Stimulated activated CD8-positive, alpha-beta memory T cell treated with anti-CD3 and anti-CD28 coated beads, Interleukin-7, amount 100 ng/mL, for 24 hours (primary cell): ENCODE data around the gene SLC36A2.

Source experiments
- DNase-seq: peaks from one replicate; pipeline ENCODE4 v3.0.0-alpha.2; 2020; ENCODE audit warnings: low read depth

Gene SLC36A2

DNA sequence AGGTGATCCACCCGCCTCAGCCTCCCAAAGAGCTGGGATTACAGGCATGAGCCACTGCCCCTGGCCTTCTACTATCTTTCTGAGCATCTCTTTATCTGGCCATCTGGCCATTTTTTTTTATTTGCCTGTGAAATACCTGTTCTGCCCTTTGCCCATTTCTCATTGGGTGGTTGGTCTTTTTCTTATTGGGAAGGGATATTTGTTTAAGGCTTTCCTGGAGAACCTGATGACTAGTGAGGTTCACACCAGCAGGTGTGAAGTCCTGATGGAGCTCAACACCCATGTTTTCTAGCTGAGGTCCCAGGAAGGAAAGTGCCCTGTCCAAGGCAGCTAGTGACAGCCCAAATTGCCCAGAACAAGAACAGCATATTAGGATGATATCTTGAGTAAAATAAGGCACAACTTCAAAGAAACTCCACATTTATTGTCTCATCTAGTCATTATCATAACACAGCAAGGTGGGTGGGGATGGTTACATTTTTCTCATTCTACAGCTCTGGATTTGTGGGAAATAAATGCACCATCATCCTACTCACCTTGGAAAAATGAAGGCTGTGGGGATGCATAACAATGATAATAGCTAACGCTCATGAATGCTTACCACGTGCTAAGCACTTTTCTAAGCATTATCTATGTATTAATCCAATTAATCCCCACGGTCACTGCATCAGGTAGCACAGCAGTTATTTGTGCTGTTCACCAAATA, 64.1 kb downstream of the SLC36A2 start:
- DNase-seq = no peak

DNA sequence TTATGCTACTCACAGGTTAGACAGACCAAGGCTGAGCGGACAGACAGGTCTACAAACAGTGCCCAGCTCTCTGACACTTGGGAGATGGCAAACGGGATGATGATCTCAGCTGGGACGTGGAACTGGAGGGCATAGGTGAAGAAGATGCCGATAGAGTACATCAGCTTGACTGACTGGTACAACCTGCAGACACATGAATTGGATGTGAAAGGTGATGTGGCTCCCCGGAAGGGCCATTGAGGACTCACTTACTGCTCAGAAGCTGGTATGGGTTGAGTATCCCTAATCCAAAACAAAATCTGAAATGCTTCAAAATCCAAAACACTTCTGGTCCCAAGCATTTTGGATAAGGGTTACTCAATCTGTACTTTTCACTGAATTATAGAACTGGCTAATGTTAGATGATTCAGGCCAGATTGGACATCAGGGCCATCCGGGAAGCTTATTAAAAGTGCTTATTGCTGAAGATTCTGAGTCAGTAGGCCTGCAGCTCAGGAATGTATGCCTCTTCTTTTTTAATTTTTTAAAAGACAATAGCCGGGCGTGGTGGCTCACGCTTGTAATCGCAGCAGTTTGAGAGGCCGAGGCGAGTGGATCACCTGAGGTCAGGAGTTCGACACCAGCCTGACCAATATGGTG, 66.2 kb downstream of the SLC36A2 start:
- no peak for DNase-seq

DNA sequence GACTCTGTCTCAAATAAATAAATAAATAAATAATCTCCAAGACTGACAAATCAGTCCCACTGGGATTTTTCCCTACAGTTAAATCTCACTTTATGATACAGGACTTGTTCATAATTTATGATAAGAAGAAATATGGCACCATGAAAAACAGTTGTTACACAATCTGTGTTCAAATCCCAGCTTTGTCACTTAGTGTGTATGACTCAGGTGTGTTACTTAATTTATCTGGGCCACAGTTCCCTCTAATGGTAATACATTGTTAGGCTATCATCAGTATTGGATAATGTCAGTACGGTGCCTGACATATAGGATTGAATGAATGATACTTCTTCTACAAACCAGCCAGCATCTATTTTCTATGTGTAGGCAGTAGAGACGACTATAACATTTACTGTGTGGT, 66.9 kb downstream of the SLC36A2 start:
- DNase-seq = no peak

DNA sequence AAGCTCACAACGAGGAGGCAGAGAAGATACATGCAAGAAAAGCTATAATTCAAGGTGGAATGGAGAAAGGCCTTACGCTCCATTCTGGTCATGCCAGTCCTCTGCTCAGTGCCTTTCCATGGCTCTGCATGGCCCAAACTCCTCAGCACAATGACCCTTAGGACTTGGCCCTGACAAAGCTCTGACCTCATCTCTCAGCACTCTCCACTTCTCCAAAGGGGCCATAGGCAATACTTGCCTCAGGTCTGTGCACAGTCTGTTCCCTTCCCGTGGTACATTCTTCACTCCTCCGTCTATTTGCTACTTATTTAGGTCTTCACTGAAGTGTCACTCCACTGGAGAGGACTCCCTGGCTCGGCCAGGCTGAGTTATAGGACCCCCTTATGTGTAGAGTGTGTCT, 68.5 kb downstream of the SLC36A2 start:
- no peak for DNase-seq

DNA sequence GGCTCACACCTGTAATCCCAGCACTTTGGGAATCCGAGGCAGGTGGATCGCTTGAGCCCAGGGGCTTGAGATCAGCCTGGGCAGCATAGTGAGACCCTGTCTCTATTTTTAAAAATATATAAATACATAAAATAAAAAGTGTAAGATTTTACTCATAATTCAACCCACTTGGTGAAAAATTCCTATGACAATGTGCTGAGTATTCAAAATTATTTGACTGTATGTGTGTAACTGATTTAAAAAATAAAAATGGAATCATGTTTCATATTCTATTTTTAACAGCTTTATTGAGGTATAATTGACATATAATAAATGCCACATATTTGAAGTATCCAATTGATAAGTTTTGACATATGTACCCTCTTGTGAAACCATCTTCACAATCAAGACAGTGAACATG, 71.6 kb downstream of the SLC36A2 start:
- no peak for DNase-seq

DNA sequence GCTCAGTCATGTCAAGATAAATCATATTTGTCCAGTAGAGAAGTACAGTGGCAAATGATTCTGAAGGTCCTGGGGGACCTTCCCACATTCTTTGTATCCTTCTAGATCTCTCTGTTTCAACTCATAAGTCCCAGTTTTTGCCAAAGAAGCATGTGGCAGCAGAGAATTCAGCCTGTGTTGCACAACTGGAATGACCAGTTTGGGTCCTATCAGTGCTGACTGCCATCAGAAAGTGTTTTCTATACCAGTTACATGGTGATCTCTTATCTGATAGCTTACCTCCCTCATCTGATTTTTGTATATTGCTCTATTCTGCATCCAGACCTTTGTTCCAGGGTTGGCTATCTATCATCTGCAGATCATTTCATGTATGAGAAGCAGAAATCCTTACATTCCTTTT, 72.7 kb downstream of the SLC36A2 start:
- DNase-seq = no peak

DNA sequence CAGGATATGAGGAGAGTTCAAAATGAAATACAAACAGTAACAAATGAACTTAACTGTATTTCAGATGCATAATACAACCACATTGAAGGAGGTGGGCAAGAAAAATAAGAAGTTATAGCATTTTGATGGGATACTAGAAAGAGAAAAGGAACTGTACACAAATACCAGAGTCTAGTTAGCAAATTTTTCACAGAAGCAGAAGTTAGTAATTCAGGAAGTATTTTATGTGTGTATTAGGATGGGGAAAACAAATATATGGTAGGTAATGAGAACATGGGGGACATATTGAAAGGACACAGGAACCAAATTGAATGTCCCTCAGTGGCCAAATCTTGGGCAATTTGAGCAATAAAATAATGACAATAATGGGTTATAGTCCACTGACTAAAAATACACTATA, 76.0 kb downstream of the SLC36A2 start:
- DNase-seq = no peak

DNA sequence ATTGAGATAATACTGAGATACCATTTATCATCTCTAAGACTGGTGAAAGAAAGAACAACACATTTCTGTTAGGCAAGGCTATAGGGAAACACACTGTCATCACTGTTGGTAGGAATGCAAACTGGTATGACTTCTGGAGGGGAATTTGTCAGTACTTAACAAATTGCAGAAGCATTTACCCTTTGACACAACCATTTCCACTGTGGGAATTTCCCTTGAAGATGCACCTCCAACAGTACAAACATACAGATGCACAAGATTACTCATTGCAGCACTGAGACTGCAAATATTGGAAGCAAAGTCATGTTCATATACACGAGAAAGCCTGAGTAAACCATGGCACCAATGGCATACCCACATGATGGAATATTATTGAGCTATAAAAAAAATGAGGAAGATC, 76.8 kb downstream of the SLC36A2 start:
- DNase-seq = no peak

DNA sequence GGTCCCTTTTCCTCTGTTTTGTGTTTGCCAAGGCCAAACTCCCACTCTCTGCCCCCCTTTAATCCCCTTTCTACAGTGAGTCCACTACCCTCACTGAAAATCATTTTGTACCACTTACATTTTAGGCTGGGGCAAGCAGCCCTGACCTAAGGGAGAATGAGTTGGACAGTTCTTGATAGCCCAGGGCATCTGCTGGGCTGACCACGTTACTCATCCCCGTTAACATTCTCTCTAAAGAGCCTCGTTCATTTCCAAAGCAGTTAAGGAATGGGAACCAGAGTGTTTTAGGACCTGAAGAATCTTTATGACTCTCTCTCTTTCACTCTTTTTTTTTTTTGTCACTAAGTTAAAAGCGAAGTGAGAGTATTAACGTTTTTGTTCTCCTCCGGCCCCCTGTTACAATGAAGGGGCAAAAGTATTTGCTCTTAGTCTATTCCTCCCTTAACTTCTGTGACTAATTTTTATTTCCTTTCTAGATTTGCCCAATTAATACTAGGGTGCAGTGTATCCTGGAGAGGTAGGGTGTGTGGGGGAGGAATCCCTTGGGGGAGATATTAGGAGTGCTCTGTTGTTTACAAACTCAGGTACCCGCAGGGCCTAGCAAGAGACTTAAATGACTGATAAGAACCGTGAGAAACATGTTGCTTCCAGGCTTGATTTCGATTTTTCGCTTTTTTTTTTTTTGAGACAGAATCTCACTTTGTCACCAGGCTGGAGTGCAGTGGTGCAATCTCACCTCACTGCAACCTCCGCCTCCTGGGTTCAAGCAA, 79.7 kb downstream of the SLC36A2 start:
- no peak for DNase-seq
